Naive thymus-derived CD4-positive, alpha-beta T cell (primary cell): ENCODE results near the gene LYRM4. TPM values are rescaled to one million over a fixed set of nuclear protein-coding genes. Genes with fewer than 3 reads are reported as not detected.
A peak's percentile ranks its signal among the peaks of the same experiment; 100 is the strongest.

ENCODE experiments used
- ATAC-seq: fragments of 150-1000 bp; cut with Tn5 transposase; 2 replicates; pipeline ENCODE4 v1.10.0; 2021; ENCODE audit warnings: mild to moderate bottlenecking, moderate library complexity
- CTCF ChIA-PET: fragments of 350-600 bp; sonication (Branson Sonifier 250); formaldehyde crosslinking; loops from one replicate; lab custom pipeline; 2021; ENCODE audit warnings: antibody characterized with exemption; lab: Charles Lee
- POLR2A ChIA-PET: fragments of 350-600 bp; sonication (Branson Sonifier 250); formaldehyde crosslinking; loops from one replicate; lab custom pipeline; 2021; ENCODE audit warnings: antibody characterized with exemption, inconsistent platforms; lab: Charles Lee
- DNase-seq, 9 donors: peaks; one replicate each; pipeline versions ENCODE4 v3.0.0 to v3.0.0-alpha.2; 2020 to 2022; ENCODE audit warnings: mixed read lengths in 1 of 9
- H3K27ac ChIP-seq: one replicate; pipeline ENCODE4 v1.7.0; 2013; ENCODE audit warnings: mild to moderate bottlenecking, low read depth, low read length, moderate library complexity
- H3K27me3 ChIP-seq, 2 donors: one replicate each; pipeline ENCODE4 v1.7.0; 2013; ENCODE audit warnings: low read length in 2 of 2, mild to moderate bottlenecking in 2 of 2, moderate library complexity in 2 of 2; ENCODE audit not compliant: control insufficient read depth in 2 of 2, insufficient read depth in 2 of 2
- H3K36me3 ChIP-seq, 3 experiments: 1 replicate in 2 of 3; 2 replicates in 1 of 3; pipeline ENCODE4 v1.7.0; 2013; ENCODE audit warnings: low read length in 3 of 3, mild to moderate bottlenecking in 3 of 3, moderate library complexity in 1 of 3; ENCODE audit not compliant: insufficient read depth in 3 of 3, control insufficient read depth in 2 of 3
- H3K4me1 ChIP-seq, 2 donors: one replicate each; pipeline ENCODE4 v1.7.0; 2013; ENCODE audit warnings: low read length in 2 of 2, mild to moderate bottlenecking in 2 of 2, moderate library complexity in 1 of 2; ENCODE audit not compliant: control insufficient read depth in 2 of 2, insufficient read depth in 2 of 2
- H3K4me3 ChIP-seq: 2 replicates; pipeline ENCODE4 v1.7.0; 2013; ENCODE audit warnings: mild to moderate bottlenecking, low read length
- H3K9me3 ChIP-seq, 3 experiments: 1 replicate in 2 of 3; 2 replicates in 1 of 3; pipeline ENCODE4 v1.7.0; 2013; ENCODE audit warnings: low read length in 3 of 3; ENCODE audit not compliant: control insufficient read depth in 2 of 3
- H3K27ac Mint-ChIP-seq, 9 donors: one replicate each; pipeline ENCODE4 v1.8.0; 2020 to 2022; ENCODE audit warnings: mixed read lengths in 9 of 9, mild to moderate bottlenecking in 8 of 9, moderate library complexity in 5 of 9, inconsistent platforms in 2 of 9
- H3K27me3 Mint-ChIP-seq, 5 donors: one replicate each; pipeline ENCODE4 v1.8.0; 2021 to 2022; ENCODE audit warnings: mixed read lengths in 5 of 5, mild to moderate bottlenecking in 1 of 5
- H3K36me3 Mint-ChIP-seq, 5 donors: one replicate each; pipeline ENCODE4 v1.8.0; 2020 to 2022; ENCODE audit warnings: mixed read lengths in 5 of 5, mild to moderate bottlenecking in 3 of 5, inconsistent platforms in 1 of 5
- H3K4me1 Mint-ChIP-seq, 7 donors: one replicate each; pipeline ENCODE4 v1.8.0; 2020 to 2022; ENCODE audit warnings: mixed read lengths in 7 of 7, mild to moderate bottlenecking in 3 of 7, inconsistent platforms in 1 of 7
- H3K4me3 Mint-ChIP-seq, 10 donors: one replicate each; pipeline ENCODE4 v1.8.0; 2020 to 2022; ENCODE audit warnings: mild to moderate bottlenecking in 10 of 10, mixed read lengths in 10 of 10, moderate library complexity in 6 of 10, inconsistent platforms in 2 of 10
- H3K9me3 Mint-ChIP-seq, 11 donors: one replicate each; pipeline ENCODE4 v1.8.0; 2020 to 2022; ENCODE audit warnings: mixed read lengths in 11 of 11, mild to moderate bottlenecking in 4 of 11, inconsistent platforms in 1 of 11, moderate library complexity in 1 of 11
- intact Hi-C, 2 donors: fragments of 100-400 bp; cut with micrococcal nuclease; formaldehyde crosslinking; loops; one replicate each; pipeline ENCODE4 v1.15.1; 2023
- polyA plus RNA-seq, 2 donors: library from polyadenylated mRNA; unstranded; fragments of 300-500 nt; fragmentation: Illumina TruSeq; gene quantifications; one replicate each; pipeline ENCODE4 v1.2.3, GENCODE V29; 2021
- total RNA-seq, 6 experiments: library from RNA in 5 of 6; stranded (reverse) in 5 of 6; gene quantifications; 1 replicate in 5 of 6; 2 replicates in 1 of 6; pipeline ENCODE4 v1.2.3 and lab custom pipeline; 2021 to 2026

LYRM4 gene
- total and polyA plus RNA-seq, 7 experiments from 2014 or later, result 15.1 to 61.6 (median 24.4) TPM

DNA sequence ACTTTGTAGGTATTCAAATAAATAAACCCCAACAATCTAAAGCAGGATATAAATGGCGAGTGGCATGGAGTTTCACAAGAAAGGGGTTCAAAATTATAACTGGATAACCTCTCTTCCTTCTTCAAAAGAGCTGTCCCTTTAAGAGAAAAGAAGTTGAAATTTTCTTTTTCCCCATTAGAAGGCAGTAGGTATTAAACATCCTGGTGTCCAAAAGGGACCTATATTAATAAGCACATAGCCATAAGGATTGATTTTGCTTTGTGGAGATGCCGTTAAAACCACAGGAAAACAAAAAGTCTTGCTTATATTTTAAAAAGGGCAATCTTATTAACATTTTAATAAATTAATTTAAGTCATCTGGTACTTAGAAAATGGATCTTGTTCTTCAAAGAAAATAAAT, 76.5 kb downstream of the LYRM4 start:
- Histone ChIP-seq H3K27ac (no peak overlapping the region), H3K27me3 (no peaks in the 10 kb centered on the region), H3K36me3 (no peaks in the 10 kb centered on the region), H3K9me3 (no peaks in the 10 kb centered on the region), H3K4me1 (no peaks in the 10 kb centered on the region), H3K4me3 (no peak overlapping the region)
- ChIA-PET POLR2A (interaction anchor here (2.0 kb wide), 1 partner anchor 10 kb away, joined by 5 read pairs; no protein-coding TSS in a partner anchor), CTCF (no interaction called here)
- Mint-ChIP-seq H3K27me3 (no peaks in the 10 kb centered on the region), H3K4me1 (peaks cover 16 to 28% (median 16%) of the 10 kb centered on the region in 7 donors), H3K9me3 (peaks cover 0 to 3% (median 0%) of the 10 kb centered on the region in 11 donors), H3K36me3 (peaks cover 0 to 22% (median 6%) of the 10 kb centered on the region in 5 donors), H3K4me3 (no peak overlapping the region), H3K27ac (no peak overlapping the region)
- ATAC-seq (no peak), DNase-seq (no peak)
- intact Hi-C loops, result no loop called here

DNA sequence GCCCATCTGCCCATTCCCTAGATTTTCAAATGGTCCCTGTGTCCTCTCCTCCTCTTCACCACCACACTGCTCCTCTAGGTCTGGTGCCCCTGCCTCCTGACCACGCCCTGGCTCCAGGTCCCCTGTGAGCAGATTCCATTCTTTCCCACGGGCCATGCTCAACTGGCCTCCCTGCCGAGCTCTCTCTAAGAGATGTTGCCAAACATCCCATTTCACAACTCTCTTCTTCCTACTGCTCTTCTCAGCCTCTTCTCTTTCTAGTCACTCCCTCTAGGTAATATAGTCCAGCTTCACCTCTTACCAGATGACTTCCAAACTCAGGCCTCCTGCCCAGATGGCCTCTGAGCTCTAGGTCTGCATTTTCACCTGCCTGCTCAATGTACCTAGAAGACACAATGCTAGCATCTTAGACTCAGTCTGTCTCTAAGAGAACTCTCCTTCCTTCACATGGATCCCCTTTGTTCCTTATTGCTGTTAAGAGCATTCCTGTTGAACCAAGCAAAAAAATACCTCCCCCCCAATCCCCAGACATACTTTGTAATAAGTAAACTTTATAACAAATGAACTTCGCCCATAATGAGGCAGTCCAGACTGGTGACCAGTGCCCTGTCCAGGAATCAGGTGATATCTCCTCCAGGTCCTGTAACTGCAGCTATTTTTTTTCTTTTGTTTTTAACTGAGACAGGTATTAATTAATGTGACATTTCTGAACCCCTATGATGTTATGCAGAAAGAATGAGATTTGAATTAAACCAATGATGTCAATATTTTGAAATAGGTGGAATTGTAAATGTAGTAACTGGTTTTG, 79.0 kb downstream of the LYRM4 start:
- ATAC-seq, result no peak
- POLR2A ChIA-PET, result no interaction called here
- Mint-ChIP-seq H3K27me3 (no peaks in the 10 kb centered on the region), H3K4me3 (no peak overlapping the region), H3K4me1 (peaks cover 22 to 50% (median 38%) of the 10 kb centered on the region in 7 donors), H3K36me3 (peaks cover 0 to 17% (median 7%) of the 10 kb centered on the region in 5 donors), H3K27ac (no peak overlapping the region), H3K9me3 (peaks cover 0 to 3% (median 0%) of the 10 kb centered on the region in 11 donors)
- no peak for DNase-seq
- Histone ChIP-seq H3K36me3 (no peaks in the 10 kb centered on the region), H3K27ac (no peak overlapping the region), H3K4me1 (peaks cover 0 to 8% of the 10 kb centered on the region in 2 donors), H3K4me3 (no peak overlapping the region), H3K27me3 (no peaks in the 10 kb centered on the region), H3K9me3 (no peaks in the 10 kb centered on the region)
- CTCF ChIA-PET, result interaction anchor here (1.9 kb wide), 1 partner anchor 38 kb away, joined by 6 read pairs; no protein-coding TSS in a partner anchor
- intact Hi-C loops, result no loop called here

DNA sequence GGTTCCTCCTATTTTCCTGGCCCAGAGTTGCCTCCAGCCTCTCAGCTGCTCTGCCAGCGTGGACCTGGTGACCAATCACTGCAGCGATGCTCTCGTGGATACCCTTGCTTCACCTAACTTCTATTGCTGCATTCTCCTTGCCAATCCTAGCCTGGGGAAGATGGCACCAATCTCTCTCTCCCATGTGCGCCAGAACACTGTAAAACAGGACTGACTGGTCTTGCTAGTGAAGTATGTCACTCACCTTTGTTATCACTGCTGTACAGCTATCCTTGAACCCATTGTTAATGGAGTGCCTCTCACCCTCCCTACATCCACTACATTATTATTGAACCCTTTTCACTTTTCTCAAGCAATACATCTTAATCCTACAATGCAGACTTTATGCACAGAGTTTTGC, 80.1 kb downstream of the LYRM4 start:
- POLR2A ChIA-PET, result no interaction called here

GRCh38 chr6:5179917-5180316, 80.8 kb downstream of the LYRM4 start:
- Mint-ChIP-seq H3K27me3 (no peaks in the 10 kb centered on the region), H3K9me3 (peaks cover 0 to 3% (median 0%) of the 10 kb centered on the region in 11 donors), H3K4me3 (peak overlapping the region in 3 of 10 donors; percentile 2 to 17 (median 3)), H3K36me3 (peaks cover 0 to 10% (median 0%) of the 10 kb centered on the region in 5 donors), H3K4me1 (peaks cover 33 to 65% (median 56%) of the 10 kb centered on the region in 7 donors), H3K27ac (peak overlapping the region in 1 of 9 donors; percentile 69)
- intact Hi-C loops, result loop anchor here in 1 of 2 donors (5.0 kb wide), 1 partner anchor 32 kb away; no protein-coding TSS in a partner anchor
- DNase-seq, result no peak
- Histone ChIP-seq H3K27me3 (no peaks in the 10 kb centered on the region), H3K27ac (no peak overlapping the region), H3K9me3 (no peaks in the 10 kb centered on the region), H3K36me3 (no peaks in the 10 kb centered on the region), H3K4me3 (no peak overlapping the region), H3K4me1 (peaks cover 9 to 25% of the 10 kb centered on the region in 2 donors)
- POLR2A ChIA-PET, result interaction anchor here (0.6 to 3.1 kb wide), 2 partner anchors 81 to 113 kb away, joined by 3 to 20 read pairs; partner anchors contain the start of genes FARS2 and LYRM4
- no peak for ATAC-seq
- CTCF ChIA-PET, result interaction anchor here (0.6 kb wide), 1 partner anchor 36 kb away, joined by 3 read pairs; no protein-coding TSS in a partner anchor

More for the DNA sequence above, 80.1 kb downstream of the LYRM4 start:
- Histone ChIP-seq H3K36me3 (no peaks in the 10 kb centered on the region), H3K27ac (no peak overlapping the region), H3K4me1 (peaks cover 2 to 18% of the 10 kb centered on the region in 2 donors), H3K9me3 (no peaks in the 10 kb centered on the region), H3K27me3 (no peaks in the 10 kb centered on the region), H3K4me3 (no peak overlapping the region)
- peaks cover 0 to 3% (median 0%) of the 10 kb centered on the region in 11 donors for H3K9me3 Mint-ChIP-seq
- peak overlapping the region in 3 of 9 donors; percentile 14 to 33 (median 28) for H3K27ac Mint-ChIP-seq
- intact Hi-C loops, result no loop called here
- no peaks in the 10 kb centered on the region for H3K27me3 Mint-ChIP-seq
- CTCF ChIA-PET, result no interaction called here
- H3K36me3 Mint-ChIP-seq, result peaks cover 0 to 9% (median 0%) of the 10 kb centered on the region in 5 donors
- ATAC-seq, result no peak
- no peak for DNase-seq
- peak overlapping the region in 1 of 10 donors; percentile 3 for H3K4me3 Mint-ChIP-seq
- peaks cover 29 to 60% (median 49%) of the 10 kb centered on the region in 7 donors for H3K4me1 Mint-ChIP-seq

DNA sequence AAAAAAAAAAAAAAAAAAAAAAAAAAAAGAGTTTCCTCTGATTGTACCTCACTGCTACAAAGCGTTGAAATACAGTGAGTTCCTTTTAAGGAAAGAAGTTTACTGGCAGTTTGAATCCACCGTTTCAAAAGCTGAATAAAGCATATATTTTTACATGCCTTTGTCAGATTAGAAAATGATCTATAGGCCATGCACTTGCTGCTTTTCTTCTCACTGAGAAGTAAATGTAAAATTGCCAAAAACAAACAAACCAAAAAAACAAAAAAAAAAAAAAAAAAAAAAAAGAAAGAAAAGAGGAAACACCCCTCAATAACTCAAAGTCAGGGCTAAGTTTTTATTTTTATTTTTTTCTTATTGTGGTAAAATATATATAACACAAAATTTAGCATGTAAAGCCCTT, 81.9 kb downstream of the LYRM4 start:
- H3K36me3 Mint-ChIP-seq, result peaks cover 0 to 10% (median 0%) of the 10 kb centered on the region in 5 donors
- peaks cover 0 to 3% (median 0%) of the 10 kb centered on the region in 11 donors for H3K9me3 Mint-ChIP-seq
- H3K9me3 ChIP-seq, result no peaks in the 10 kb centered on the region
- no peaks in the 10 kb centered on the region for H3K27me3 Mint-ChIP-seq
- CTCF ChIA-PET, result interaction anchor here (0.6 to 1.6 kb wide), 4 partner anchors 19 to 806 kb away, joined by 3 to 6 read pairs (median 3); no protein-coding TSS in a partner anchor
- H3K4me3 Mint-ChIP-seq, result peak overlapping the region in 8 of 10 donors; percentile 30 to 77 (median 65)
- H3K27ac Mint-ChIP-seq, result peak overlapping the region in 6 of 9 donors; percentile 25 to 96 (median 78)
- POLR2A ChIA-PET, result interaction anchor here (3.1 kb wide), 1 partner anchor 82 kb away, joined by 20 read pairs; the partner anchor contains the start of genes FARS2 and LYRM4
- ATAC-seq (no peak), DNase-seq (peak in 5 of 9 donors; percentile 5 to 38 (median 27))
- H3K4me1 Mint-ChIP-seq, result peaks cover 40 to 76% (median 67%) of the 10 kb centered on the region in 7 donors
- peaks cover 18 to 34% of the 10 kb centered on the region in 2 donors for H3K4me1 ChIP-seq
- H3K36me3 ChIP-seq, result no peaks in the 10 kb centered on the region
- H3K27ac ChIP-seq, result no peak overlapping the region
- no peaks in the 10 kb centered on the region for H3K27me3 ChIP-seq
- H3K4me3 ChIP-seq, result no peak overlapping the region
- intact Hi-C loops, result loop anchor here in 1 of 2 donors (5.0 kb wide), 1 partner anchor 33 kb away; no protein-coding TSS in a partner anchor

- no peaks in the 10 kb centered on the region for H3K9me3 ChIP-seq
- POLR2A ChIA-PET, result interaction anchor here (1.0 kb wide), 1 partner anchor 11 kb away, joined by 3 read pairs; no protein-coding TSS in a partner anchor
- peak overlapping the region; percentile 67 for H3K27ac ChIP-seq
- peak overlapping the region; percentile 11 to 81 (median 71) for H3K4me3 Mint-ChIP-seq
- H3K27me3 ChIP-seq, result no peaks in the 10 kb centered on the region
- H3K9me3 Mint-ChIP-seq, result peaks cover 0 to 3% (median 0%) of the 10 kb centered on the region in 11 donors
- H3K4me3 ChIP-seq, result peak overlapping the region; percentile 46
- ATAC-seq (no peak), DNase-seq (no peak)
- intact Hi-C loops, result loop anchor here (1.0 to 5.0 kb wide), 2 partner anchors 32 to 37 kb away; no protein-coding TSS in a partner anchor
- peaks cover 39 to 88% (median 77%) of the 10 kb centered on the region in 7 donors for H3K4me1 Mint-ChIP-seq
- H3K4me1 ChIP-seq, result peaks cover 23 to 38% of the 10 kb centered on the region in 2 donors
- H3K36me3 ChIP-seq, result no peaks in the 10 kb centered on the region
- H3K27ac Mint-ChIP-seq, result peak overlapping the region; percentile 79 to 96 (median 92)
- peaks cover 0 to 9% (median 0%) of the 10 kb centered on the region in 5 donors for H3K36me3 Mint-ChIP-seq
- H3K27me3 Mint-ChIP-seq, result no peaks in the 10 kb centered on the region
- CTCF ChIA-PET, result interaction anchor here (0.6 to 0.7 kb wide), 2 partner anchors 82 to 1502 kb away, joined by 3 to 6 read pairs; no protein-coding TSS in a partner anchor
Observed at GRCh38 chr6:5175635-5176034, 85.1 kb downstream of the LYRM4 start.
